Skeletal muscle tissue (tissue), 4 donors: Measurements from ENCODE around the gene TUBB6. TPM values are rescaled to one million over a fixed set of nuclear protein-coding genes. Genes with fewer than 3 reads are reported as not detected.
A peak's percentile ranks its signal among the peaks of the same experiment; 100 is the strongest.

Experiments
- H3K27ac ChIP-seq: one replicate; pipeline ENCODE4 v1.7.0; 2013; ENCODE audit warnings: mild to moderate bottlenecking, low read depth, low read length, inconsistent platforms
- H3K27me3 ChIP-seq, 3 donors: one replicate each; pipeline ENCODE4 v1.7.0; 2013; ENCODE audit warnings: low read length in 3 of 3; ENCODE audit not compliant: control insufficient read depth in 3 of 3, insufficient read depth in 3 of 3
- H3K36me3 ChIP-seq, 3 donors: one replicate each; pipeline ENCODE4 v1.7.0; 2013; ENCODE audit warnings: low read length in 3 of 3; ENCODE audit not compliant: control insufficient read depth in 3 of 3, insufficient read depth in 3 of 3
- H3K4me1 ChIP-seq, 3 donors: one replicate each; pipeline ENCODE4 v1.7.0; 2013; ENCODE audit warnings: low read length in 3 of 3, mild to moderate bottlenecking in 3 of 3; ENCODE audit not compliant: control insufficient read depth in 3 of 3, insufficient read depth in 3 of 3
- H3K4me3 ChIP-seq, 3 donors: one replicate each; pipeline ENCODE4 v1.7.0; 2013; ENCODE audit warnings: low read length in 3 of 3
- H3K9ac ChIP-seq, 3 donors: one replicate each; pipeline ENCODE4 v1.7.0; 2013; ENCODE audit warnings: low read length in 3 of 3, mild to moderate bottlenecking in 3 of 3, moderate library complexity in 2 of 3, low read depth in 1 of 3
- H3K9me3 ChIP-seq, 3 donors: one replicate each; pipeline ENCODE4 v1.7.0; 2013; ENCODE audit warnings: low read length in 3 of 3; ENCODE audit not compliant: control insufficient read depth in 3 of 3
- total RNA-seq: library from RNA; depleted of rRNA; stranded (reverse); fragments of >200 nt; gene quantifications from one replicate; pipeline ENCODE4 v1.2.3, GENCODE V29; 2014
- donor health status: Osteomylitis.

TUBB6 gene
- total RNA-seq, 1 donor from 2014 or later, result 499 TPM

DNA sequence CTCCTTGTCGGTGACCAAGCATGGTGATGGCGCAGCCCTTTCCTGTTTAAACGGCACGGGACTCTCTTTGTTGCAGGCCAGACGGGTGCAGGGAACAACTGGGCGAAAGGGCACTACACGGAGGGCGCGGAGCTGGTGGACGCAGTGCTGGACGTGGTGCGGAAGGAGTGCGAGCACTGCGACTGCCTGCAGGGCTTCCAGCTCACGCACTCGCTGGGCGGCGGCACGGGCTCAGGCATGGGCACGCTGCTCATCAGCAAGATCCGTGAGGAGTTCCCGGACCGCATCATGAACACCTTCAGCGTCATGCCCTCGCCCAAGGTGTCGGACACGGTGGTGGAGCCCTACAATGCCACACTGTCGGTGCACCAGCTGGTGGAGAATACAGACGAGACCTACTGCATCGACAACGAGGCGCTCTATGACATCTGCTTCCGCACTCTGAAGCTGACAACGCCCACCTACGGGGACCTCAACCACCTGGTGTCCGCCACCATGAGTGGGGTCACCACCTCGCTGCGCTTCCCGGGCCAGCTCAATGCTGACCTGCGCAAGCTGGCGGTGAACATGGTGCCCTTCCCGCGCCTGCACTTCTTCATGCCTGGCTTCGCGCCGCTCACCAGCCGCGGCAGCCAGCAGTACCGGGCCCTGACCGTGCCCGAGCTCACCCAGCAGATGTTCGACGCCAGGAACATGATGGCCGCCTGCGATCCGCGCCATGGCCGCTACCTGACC lies 17.1 kb downstream of the TUBB6 start:
- peaks cover 8 to 14% (median 13%) of the 10 kb centered on the region in 3 donors for H3K4me1 ChIP-seq
- H3K27me3 ChIP-seq, result no peaks in the 10 kb centered on the region
- H3K27ac ChIP-seq, result no peak overlapping the region
- H3K9me3 ChIP-seq, result no peaks in the 10 kb centered on the region
- no peak overlapping the region for H3K9ac ChIP-seq
- H3K36me3 ChIP-seq, result peaks cover 37 to 59% (median 57%) of the 10 kb centered on the region in 3 donors
- H3K4me3 ChIP-seq, result no peak overlapping the region

DNA sequence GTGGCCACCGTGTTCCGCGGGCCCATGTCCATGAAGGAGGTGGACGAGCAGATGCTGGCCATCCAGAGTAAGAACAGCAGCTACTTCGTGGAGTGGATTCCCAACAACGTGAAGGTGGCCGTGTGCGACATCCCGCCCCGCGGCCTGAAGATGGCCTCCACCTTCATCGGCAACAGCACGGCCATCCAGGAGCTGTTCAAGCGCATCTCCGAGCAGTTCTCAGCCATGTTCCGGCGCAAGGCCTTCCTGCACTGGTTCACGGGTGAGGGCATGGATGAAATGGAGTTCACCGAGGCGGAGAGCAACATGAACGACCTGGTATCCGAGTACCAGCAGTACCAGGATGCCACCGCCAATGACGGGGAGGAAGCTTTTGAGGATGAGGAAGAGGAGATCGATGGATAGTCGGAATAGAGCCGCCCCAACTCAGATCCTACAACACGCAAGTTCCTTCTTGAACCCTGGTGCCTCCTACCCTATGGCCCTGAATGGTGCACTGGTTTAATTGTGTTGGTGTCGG lies 17.7 kb downstream of the TUBB6 start:
- Histone ChIP-seq H3K36me3 (peaks cover 38 to 59% (median 55%) of the 10 kb centered on the region in 3 donors), H3K27me3 (no peaks in the 10 kb centered on the region), H3K9ac (no peak overlapping the region), H3K27ac (no peak overlapping the region), H3K4me1 (peaks cover 8 to 14% (median 13%) of the 10 kb centered on the region in 3 donors), H3K4me3 (no peak overlapping the region), H3K9me3 (no peaks in the 10 kb centered on the region)

DNA sequence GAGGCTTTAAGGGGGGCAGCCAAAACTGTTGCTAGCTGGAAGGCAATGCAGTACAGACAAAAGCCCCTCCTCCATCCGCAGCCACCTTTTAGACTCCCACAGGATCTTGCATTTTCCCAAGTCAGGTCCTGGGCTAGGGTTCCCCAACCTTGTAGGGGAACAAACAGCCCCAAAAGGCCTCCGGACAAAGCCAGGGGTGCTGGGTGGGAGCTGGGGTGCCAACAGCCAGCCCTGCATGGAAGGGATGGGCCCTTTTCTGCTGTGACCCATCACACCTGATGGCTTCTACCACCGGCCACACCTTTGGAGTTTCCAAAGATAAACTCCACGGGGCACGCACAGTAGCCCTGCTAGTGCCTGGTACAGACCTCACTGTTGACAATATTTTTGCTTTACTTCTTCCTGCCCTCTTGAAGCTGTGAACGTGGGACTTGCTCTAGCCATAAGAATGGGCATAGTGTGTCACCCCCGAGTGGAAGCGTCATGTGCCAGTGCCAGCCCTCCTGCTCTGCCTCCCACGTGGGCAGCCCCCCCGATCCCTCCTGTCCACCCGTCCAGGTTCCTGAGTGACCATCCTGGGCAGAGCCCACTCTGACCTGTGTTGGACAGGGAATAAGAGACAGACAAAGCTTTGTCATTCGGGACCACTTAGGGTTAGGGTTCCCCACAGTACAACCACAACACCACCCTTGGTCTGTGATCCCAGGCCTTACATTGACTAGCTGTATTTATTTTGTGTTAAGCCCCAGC lies 18.8 kb downstream of the TUBB6 start:
- no peak overlapping the region for H3K9ac ChIP-seq
- H3K9me3 ChIP-seq, result no peaks in the 10 kb centered on the region
- H3K4me1 ChIP-seq, result peaks cover 8 to 13% (median 12%) of the 10 kb centered on the region in 3 donors
- H3K27me3 ChIP-seq, result no peaks in the 10 kb centered on the region
- H3K36me3 ChIP-seq, result peaks cover 37 to 55% (median 54%) of the 10 kb centered on the region in 3 donors
- H3K4me3 ChIP-seq, result no peak overlapping the region
- no peak overlapping the region for H3K27ac ChIP-seq

DNA sequence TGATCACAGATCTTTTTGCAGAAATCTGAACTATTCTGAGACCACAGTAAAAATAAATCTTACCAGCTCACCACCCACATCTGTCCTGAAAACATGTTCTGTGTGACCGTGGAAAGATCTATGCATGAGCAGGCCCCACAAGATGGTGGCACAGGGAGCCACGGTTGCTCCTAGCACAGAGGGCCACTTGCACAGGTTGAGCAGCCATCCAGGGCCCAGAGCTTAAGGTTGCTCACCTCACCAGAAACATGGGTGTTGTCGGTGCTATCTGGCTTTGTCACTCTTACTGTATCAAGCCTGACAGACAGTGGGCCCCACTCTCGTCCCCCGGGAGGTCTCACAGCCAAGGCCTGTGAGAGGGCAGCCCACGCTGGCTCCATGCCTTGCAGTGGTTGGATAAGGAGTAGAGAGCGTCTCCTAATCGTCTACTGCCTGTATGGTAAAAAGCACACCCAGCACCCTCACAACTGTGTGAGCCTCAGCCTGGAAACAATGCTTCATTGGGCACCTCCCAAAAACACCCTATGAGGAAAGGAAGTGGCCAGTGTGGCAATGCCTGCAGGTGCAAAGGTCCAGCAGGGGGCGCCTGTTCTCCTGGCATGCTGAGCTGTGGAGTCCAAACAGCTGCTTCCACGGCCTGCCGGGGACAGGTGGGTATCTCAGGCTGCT lies 19.6 kb downstream of the TUBB6 start:
- Histone ChIP-seq H3K9ac (no peak overlapping the region), H3K27me3 (no peaks in the 10 kb centered on the region), H3K36me3 (peaks cover 37 to 55% (median 54%) of the 10 kb centered on the region in 3 donors), H3K4me1 (peaks cover 8 to 13% (median 12%) of the 10 kb centered on the region in 3 donors), H3K9me3 (no peaks in the 10 kb centered on the region), H3K4me3 (peak overlapping the region in 1 of 3 donors; percentile 13), H3K27ac (no peak overlapping the region)

DNA sequence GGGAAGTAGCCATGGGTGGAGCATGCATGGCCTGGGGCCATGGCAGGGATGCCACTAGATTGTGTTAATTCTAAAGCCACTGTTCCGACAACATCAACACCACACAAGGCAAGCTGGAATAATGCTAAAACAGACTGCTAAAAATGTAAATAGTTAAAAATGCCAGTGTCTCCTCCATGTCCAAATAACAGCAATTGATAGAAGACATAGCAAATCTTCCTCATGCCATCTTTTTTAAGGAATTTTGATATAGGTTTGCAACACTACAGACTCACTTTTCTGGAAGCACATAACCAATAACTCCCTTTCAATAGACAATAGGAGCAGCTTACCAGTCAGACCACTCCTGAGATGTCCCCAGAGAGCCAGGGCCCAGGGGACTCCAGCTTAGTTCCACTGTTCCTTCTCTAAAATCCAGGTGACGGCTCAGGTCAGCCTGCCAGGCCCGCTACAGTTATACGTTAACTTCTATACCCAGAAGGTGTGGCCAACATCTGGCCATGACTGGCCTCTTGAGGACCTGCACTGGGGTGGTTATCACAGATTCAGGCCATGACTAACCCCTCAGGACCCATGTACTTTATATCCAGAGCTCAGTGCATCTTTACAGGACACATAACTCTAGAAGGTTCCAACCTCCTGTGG lies 20.3 kb downstream of the TUBB6 start:
- Histone ChIP-seq H3K9ac (no peak overlapping the region), H3K9me3 (no peaks in the 10 kb centered on the region), H3K27ac (no peak overlapping the region), H3K27me3 (no peaks in the 10 kb centered on the region), H3K36me3 (peaks cover 37 to 55% (median 52%) of the 10 kb centered on the region in 3 donors), H3K4me1 (peaks cover 8 to 13% (median 12%) of the 10 kb centered on the region in 3 donors), H3K4me3 (no peak overlapping the region)

DNA sequence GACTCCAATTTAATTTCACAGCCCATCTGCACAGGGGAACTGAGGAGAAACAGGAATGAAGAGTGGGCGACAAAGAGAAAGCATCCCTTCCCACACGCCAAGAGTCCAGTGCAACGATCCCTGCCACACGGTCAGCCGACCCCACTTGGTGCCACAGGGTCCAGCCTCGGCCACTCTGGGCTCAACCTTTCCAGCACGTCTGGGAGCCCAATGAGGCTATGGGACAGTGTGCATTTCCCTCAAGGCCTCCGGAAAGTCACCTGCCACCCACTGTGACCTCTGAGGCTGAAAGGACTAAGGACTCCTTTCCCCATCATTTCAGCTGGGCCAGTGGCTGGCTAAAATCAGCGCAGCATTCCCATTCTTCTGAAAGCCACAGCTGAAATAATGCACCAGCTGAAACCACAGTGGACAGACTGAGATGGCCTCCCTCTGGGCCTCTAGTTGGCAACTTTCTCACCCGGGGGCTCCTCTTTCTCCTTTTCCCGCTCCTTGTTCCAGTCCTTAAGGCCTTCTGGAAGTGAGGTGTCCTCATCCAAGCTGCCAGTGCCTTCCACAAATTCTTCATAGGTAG lies 21.2 kb downstream of the TUBB6 start:
- Histone ChIP-seq H3K9me3 (no peaks in the 10 kb centered on the region), H3K36me3 (peaks cover 46 to 60% (median 59%) of the 10 kb centered on the region in 3 donors), H3K4me3 (no peak overlapping the region), H3K4me1 (peaks cover 8 to 13% (median 12%) of the 10 kb centered on the region in 3 donors), H3K9ac (no peak overlapping the region), H3K27ac (no peak overlapping the region), H3K27me3 (no peaks in the 10 kb centered on the region)

DNA sequence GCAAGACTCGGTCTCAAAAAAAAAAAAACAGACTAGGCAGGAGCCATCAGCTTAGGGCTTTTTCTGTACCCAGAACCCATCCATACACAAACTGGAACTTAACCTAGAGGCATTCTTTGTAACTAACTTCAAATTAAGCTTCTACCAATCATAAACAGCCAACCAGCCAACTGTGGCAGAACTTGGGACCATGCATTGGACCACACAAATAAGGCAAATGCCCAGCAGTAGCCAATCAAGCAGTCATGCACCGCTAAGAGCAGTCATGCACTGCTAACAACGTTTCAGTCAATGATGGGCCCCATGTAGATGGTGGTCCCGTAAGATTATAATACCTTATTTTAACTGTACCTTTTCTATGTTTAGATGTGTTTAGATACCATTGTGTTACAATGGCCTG lies 22.7 kb downstream of the TUBB6 start:
- peaks cover 10 to 15% (median 13%) of the 10 kb centered on the region in 3 donors for H3K4me1 ChIP-seq
- H3K27me3 ChIP-seq, result no peaks in the 10 kb centered on the region
- H3K27ac ChIP-seq, result no peak overlapping the region
- H3K36me3 ChIP-seq, result peaks cover 50 to 61% (median 54%) of the 10 kb centered on the region in 3 donors
- H3K9ac ChIP-seq, result no peak overlapping the region
- H3K9me3 ChIP-seq, result no peaks in the 10 kb centered on the region
- H3K4me3 ChIP-seq, result no peak overlapping the region

DNA sequence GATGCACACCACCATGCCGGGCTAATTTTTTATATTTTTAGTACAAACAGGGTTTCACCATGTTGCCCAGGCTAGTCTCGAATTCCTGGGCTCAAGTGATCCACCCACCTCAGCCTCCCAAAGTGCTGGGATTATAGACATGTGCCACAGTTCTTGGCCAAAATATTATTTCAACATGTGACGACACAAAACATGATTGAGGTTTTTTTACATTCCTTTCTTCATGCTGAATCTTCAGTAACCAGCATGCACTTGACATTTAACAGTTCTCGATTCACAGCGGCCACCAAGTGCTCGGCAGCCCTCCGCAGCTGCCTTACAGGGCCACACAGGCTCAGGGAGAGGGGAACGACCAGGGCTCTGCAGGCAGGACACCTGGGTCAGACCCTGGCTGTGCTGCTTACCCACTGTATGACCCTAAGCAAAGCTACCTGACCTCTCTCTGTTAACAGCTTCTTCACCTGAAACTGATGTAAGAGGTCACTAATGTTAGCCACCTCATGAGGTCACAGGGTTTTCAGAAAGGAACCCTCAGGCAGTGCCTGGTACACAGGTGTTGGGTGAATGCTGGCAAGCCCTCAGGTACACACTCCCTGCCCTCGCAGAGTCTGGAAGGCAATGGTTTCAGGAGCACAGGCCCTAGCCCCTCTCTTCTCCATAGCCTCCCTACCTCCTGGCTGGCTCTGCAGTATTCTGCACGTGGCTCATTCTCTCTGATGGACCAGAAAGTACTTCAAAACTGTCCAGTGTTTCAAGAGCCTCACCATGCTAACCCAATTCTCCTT lies 25.7 kb downstream of the TUBB6 start:
- H3K9me3 ChIP-seq, result no peaks in the 10 kb centered on the region
- no peak overlapping the region for H3K27ac ChIP-seq
- H3K4me3 ChIP-seq, result no peak overlapping the region
- peaks cover 33 to 52% (median 38%) of the 10 kb centered on the region in 3 donors for H3K36me3 ChIP-seq
- no peaks in the 10 kb centered on the region for H3K27me3 ChIP-seq
- peaks cover 13 to 21% (median 15%) of the 10 kb centered on the region in 3 donors for H3K4me1 ChIP-seq
- H3K9ac ChIP-seq, result peak overlapping the region in 1 of 3 donors; percentile 16
